H1 (cell line): ENCODE measurements around the gene RTKN2. TPM values are rescaled to one million over a fixed set of nuclear protein-coding genes. Genes with fewer than 3 reads are reported as not detected.
A peak's percentile ranks its signal among the peaks of the same experiment; 100 is the strongest.

ENCODE experiments used
- CTCF ChIA-PET: fragments of 300-600 bp; sonication (Branson Sonifier 250); formaldehyde crosslinking; loops from one replicate; lab custom pipeline; 2021; ENCODE audit not compliant: partially characterized antibody; lab: Charles Lee
- POLR2A ChIA-PET: fragments of 300-600 bp; sonication (Branson Sonifier 250); formaldehyde crosslinking; loops from one replicate; lab custom pipeline; 2021; ENCODE audit warnings: inconsistent platforms; ENCODE audit not compliant: partially characterized antibody; lab: Charles Lee
- DNase-seq, 2 experiments: peaks; one replicate each; pipeline versions ENCODE4 v3.0.0 to v3.0.0-alpha.2; 2010 to 2022; ENCODE audit warnings: low spot score in 2 of 2, low read depth in 1 of 2, mixed read lengths in 1 of 2
- FAIRE-seq: peaks from 2 replicates; lab custom pipeline; 2011; peaks lifted over from hg19 to GRCh38; lab: Jason Lieb, UNC
- H2AFZ ChIP-seq: 2 replicates; pipeline ENCODE4 v1.8.1; 2012; ENCODE audit warnings: low read length, inconsistent platforms
- H2AK5ac ChIP-seq: 2 replicates; pipeline ENCODE4 v1.6.1; 2013; ENCODE audit warnings: low read depth, low read length
- H2BK120ac ChIP-seq: replicated peaks from 2 replicates; pipeline ENCODE3; 2013; ENCODE audit warnings: low read depth, low read length, inconsistent platforms
- H2BK12ac ChIP-seq: 2 replicates; pipeline ENCODE4 v1.6.1; 2013; ENCODE audit warnings: low read depth, low read length
- H2BK15ac ChIP-seq: 2 replicates; pipeline ENCODE4 v1.6.1; 2013; ENCODE audit warnings: low read length
- H2BK20ac ChIP-seq: 2 replicates; pipeline ENCODE4 v1.6.1; 2013; ENCODE audit warnings: low read length
- H2BK5ac ChIP-seq: 2 replicates; pipeline ENCODE4 v1.6.1; 2013; ENCODE audit warnings: low read depth, low read length
- H3K14ac ChIP-seq: 2 replicates; pipeline ENCODE4 v1.6.1; 2013; ENCODE audit warnings: inconsistent platforms; ENCODE audit not compliant: insufficient read length
- H3K18ac ChIP-seq: 2 replicates; pipeline ENCODE4 v1.6.1; 2013; ENCODE audit warnings: low read length; ENCODE audit errors: extremely low read depth
- H3K23ac ChIP-seq: 2 replicates; pipeline ENCODE4 v1.6.1; 2013; ENCODE audit warnings: inconsistent platforms; ENCODE audit not compliant: insufficient read length
- H3K23me2 ChIP-seq: 2 replicates; pipeline ENCODE4 v1.6.1; 2013; ENCODE audit warnings: low read depth, low read length
- H3K27ac ChIP-seq: 2 replicates; pipeline ENCODE4 v1.6.1; 2011; ENCODE audit warnings: low read depth, low read length, inconsistent platforms
- H3K27me3 ChIP-seq, 4 experiments: replicated peaks in 1 of 4; 1 replicate in 1 of 4; 2 replicates in 3 of 4; pipeline versions ENCODE4 v1.6.1 to v1.8.1; 2011 to 2013; ENCODE audit warnings: low read length in 3 of 4, mild to moderate bottlenecking in 3 of 4, inconsistent platforms in 2 of 4, mixed read lengths in 2 of 4, moderate library complexity in 1 of 4; ENCODE audit not compliant: control insufficient read depth in 3 of 4, insufficient read depth in 3 of 4; ENCODE audit errors: extremely low read depth in 1 of 4
- H3K36me3 ChIP-seq, 4 experiments: 2 replicates each; pipeline versions ENCODE4 v1.6.1 to v1.8.1; 2011 to 2013; ENCODE audit warnings: mild to moderate bottlenecking in 4 of 4, low read length in 3 of 4, moderate library complexity in 2 of 4, control low read depth in 1 of 4, inconsistent platforms in 1 of 4; ENCODE audit not compliant: insufficient read depth in 4 of 4, control insufficient read depth in 2 of 4
- H3K4ac ChIP-seq: replicated peaks from 2 replicates; pipeline ENCODE3; 2013; ENCODE audit warnings: low read length, low read depth, mixed read lengths, inconsistent platforms; ENCODE audit not compliant: insufficient read length
- H3K4me1 ChIP-seq, 4 experiments: replicated peaks in 1 of 4; 1 replicate in 1 of 4; 2 replicates in 3 of 4; pipeline versions ENCODE4 v1.6.1 to v1.8.1; 2011 to 2013; ENCODE audit warnings: low read length in 3 of 4, inconsistent platforms in 2 of 4, mixed read lengths in 1 of 4; ENCODE audit not compliant: insufficient read depth in 4 of 4, control insufficient read depth in 3 of 4
- H3K4me2 ChIP-seq, 2 experiments: 2 replicates each; pipeline versions ENCODE4 v1.6.1 to v1.8.1; 2011 to 2013; ENCODE audit warnings: low read depth in 2 of 2, low read length in 2 of 2, control low read depth in 1 of 2, inconsistent platforms in 1 of 2, mild to moderate bottlenecking in 1 of 2; ENCODE audit not compliant: insufficient read depth in 1 of 2
- H3K4me3 ChIP-seq, 4 experiments: fragments of 200-600, 300-600 bp in 1 of 4; sonication (generic), shearing (Covaris generic), sonication (Bioruptor Twin) in 1 of 4; 2 replicates each; pipeline versions ENCODE4 v1.5.1 to v1.8.1; 2011 to 2016; ENCODE audit warnings: low read length in 4 of 4, low read depth in 3 of 4, control low read depth in 2 of 4, inconsistent platforms in 2 of 4, mild to moderate bottlenecking in 2 of 4, mixed read lengths in 1 of 4, moderate library complexity in 1 of 4; ENCODE audit not compliant: insufficient read depth in 2 of 4; ENCODE audit errors: extremely low read depth in 1 of 4
- H3K56ac ChIP-seq: replicated peaks from 2 replicates; pipeline ENCODE3; 2013; ENCODE audit warnings: low read depth, mild to moderate bottlenecking, mixed read lengths, low read length, inconsistent platforms; ENCODE audit not compliant: insufficient read length
- H3K79me1 ChIP-seq: 2 replicates; pipeline ENCODE4 v1.6.1; 2013; ENCODE audit warnings: low read depth, low read length, control low read depth
- H3K79me2 ChIP-seq, 2 experiments: 2 replicates each; pipeline versions ENCODE4 v1.6.1 to v1.8.1; 2012 to 2013; ENCODE audit warnings: low read length in 2 of 2, mild to moderate bottlenecking in 2 of 2, inconsistent platforms in 1 of 2; ENCODE audit not compliant: insufficient read depth in 2 of 2, control insufficient read depth in 1 of 2
- H3K9ac ChIP-seq, 4 experiments: replicated peaks in 1 of 4; 1 replicate in 1 of 4; 2 replicates in 3 of 4; pipeline versions ENCODE4 v1.6.1 to v1.8.1; 2011 to 2013; ENCODE audit warnings: low read depth in 3 of 4, low read length in 3 of 4, control low read depth in 2 of 4, mild to moderate bottlenecking in 2 of 4, moderate library complexity in 2 of 4, inconsistent platforms in 1 of 4; ENCODE audit errors: extremely low read depth in 1 of 4
- H3K9me3 ChIP-seq, 2 experiments: 2 replicates each; pipeline versions ENCODE4 v1.6.1 to v1.8.1; 2012 to 2013; ENCODE audit warnings: mild to moderate bottlenecking in 2 of 2, moderate library complexity in 2 of 2, control low read depth in 1 of 2, inconsistent platforms in 1 of 2, low read depth in 1 of 2, low read length in 1 of 2, mixed read lengths in 1 of 2; ENCODE audit not compliant: insufficient read depth in 2 of 2
- H4K20me1 ChIP-seq, 2 experiments: replicated peaks in 1 of 2; 2 replicates each; pipeline versions ENCODE3 to v1.8.1; 2011 to 2013; ENCODE audit warnings: inconsistent platforms in 2 of 2, low read length in 2 of 2, mild to moderate bottlenecking in 1 of 2; ENCODE audit not compliant: insufficient read depth in 2 of 2, control insufficient read depth in 1 of 2
- H4K5ac ChIP-seq: 2 replicates; pipeline ENCODE4 v1.6.1; 2013; ENCODE audit warnings: low read length, low read depth, mixed read lengths, inconsistent platforms; ENCODE audit not compliant: insufficient read length
- H4K8ac ChIP-seq: 2 replicates; pipeline ENCODE4 v1.8.0; 2013; ENCODE audit warnings: mild to moderate bottlenecking, moderate library complexity, low read length, inconsistent platforms; ENCODE audit not compliant: insufficient read depth; ENCODE audit errors: extremely low read depth
- H4K91ac ChIP-seq: replicated peaks from 2 replicates; pipeline ENCODE3; 2013; ENCODE audit warnings: low read length, mixed read lengths, inconsistent platforms; ENCODE audit not compliant: insufficient read length
- CBX8 ChIP-seq: fragments of 300-800, 300-1000 bp; sonication (generic); IDR thresholded peaks from 2 replicates; pipeline ENCODE4 v1.7.1; 2016; ENCODE audit warnings: low read depth, low read length, borderline replicate concordance
- CHD2 ChIP-seq: IDR thresholded peaks from 2 replicates; pipeline ENCODE4 v1.6.1; 2012; ENCODE audit warnings: low read length, improper control_type of control experiment
- CREB1 ChIP-seq: IDR thresholded peaks from 2 replicates; pipeline ENCODE4 v1.6.1; 2012; ENCODE audit warnings: inconsistent platforms
- EP300 ChIP-seq, 2 experiments: IDR thresholded peaks; 1 replicate in 1 of 2; 2 replicates in 1 of 2; pipeline ENCODE4 v1.6.1; 2011 to 2012; ENCODE audit warnings: low read depth in 2 of 2, low read length in 2 of 2, mild to moderate bottlenecking in 2 of 2, borderline replicate concordance in 1 of 2, inconsistent platforms in 1 of 2, moderate library complexity in 1 of 2
- HDAC2 ChIP-seq, 2 experiments: fragments of 300-600 bp in 1 of 2; sonication (generic) in 1 of 2; IDR thresholded peaks; 2 replicates each; pipeline ENCODE4 v1.6.1; 2011 to 2012; ENCODE audit warnings: low read depth in 2 of 2, low read length in 2 of 2, mild to moderate bottlenecking in 2 of 2, moderate library complexity in 2 of 2, borderline replicate concordance in 1 of 2, inconsistent platforms in 1 of 2
- POLR2A ChIP-seq, 2 experiments: IDR thresholded peaks; 1 replicate in 1 of 2; 2 replicates in 1 of 2; pipeline ENCODE4 v1.6.1; 2011; ENCODE audit warnings: low read depth in 2 of 2, low read length in 2 of 2, mild to moderate bottlenecking in 2 of 2; ENCODE audit errors: control extremely low read depth in 1 of 2
- RAD21 ChIP-seq, 2 experiments: IDR thresholded peaks in 1 of 2; conservative IDR thresholded peaks in 1 of 2; 2 replicates each; pipeline ENCODE4 v1.6.1; 2011; ENCODE audit warnings: low read depth in 2 of 2, low read length in 2 of 2, improper control_type of control experiment in 1 of 2, inconsistent platforms in 1 of 2, mild to moderate bottlenecking in 1 of 2, moderate library complexity in 1 of 2
- TEAD4 ChIP-seq: IDR thresholded peaks from 2 replicates; pipeline ENCODE4 v1.6.1; 2012; ENCODE audit warnings: low read depth, low read length, inconsistent platforms, mixed read lengths
- WGBS, 2 experiments: shearing (Covaris generic) in 1 of 2; methylation state at CpG; one replicate each; pipeline versions ENCODE4 v1.1.6 to v1.1.7; 2013 to 2015; ENCODE audit warnings: low lambda C conversion rate in 2 of 2, mixed read lengths in 2 of 2, inconsistent platforms in 1 of 2, low coverage in 1 of 2, missing lambda C conversion rate in 1 of 2; ENCODE audit not compliant: insufficient replicate concordance in 2 of 2, insufficient coverage in 1 of 2, insufficient read length in 1 of 2; ENCODE audit errors: extremely low coverage in 1 of 2, missing lambda C conversion rate in 1 of 2; 5-methylcytosine and 5-hydroxymethylcytosine counted together
- polyA plus RNA-seq, 7 experiments: library from polyadenylated mRNA; depleted of rRNA in 3 of 7; stranded (reverse) in 5 of 7; unstranded in 2 of 7; fragments of >200 nt in 5 of 7; fragments of 200-250 nt in 2 of 7; gene quantifications; 1 replicate in 5 of 7; 2 replicates in 1 of 7; 4 replicates in 1 of 7; pipeline versions ENCODE4 v1.2.1 to v1.2.3, GENCODE V29; 2011 to 2013; ENCODE audit warnings: missing spikeins in 2 of 7, mixed read lengths in 2 of 7
- total RNA-seq: library from RNA; stranded (reverse); fragmentation: NEBNext Ultra II Directional; extraction: Animal tissue kit (Norgen Biotek cat#: 25700); gene quantifications from 2 replicates; pipeline ENCODE4 v1.2.1, GENCODE V29; 2021

Gene RTKN2
- total and polyA plus RNA-seq, 2 of the 8 experiments (the other 6 are each of a cell fraction or from before 2014, with no cell fraction given): 5.1 to 24.6 TPM

GRCh38 chr10:62264702-62265436, 3.8 kb downstream of the RTKN2 start:
- WGBS, 2 experiments: 8 to 100% methylated on average over 1 of the region's 1 CpG
- Histone ChIP-seq H3K4me2 (peak overlapping the region in 1 of 2 experiments; percentile 37; a peak in 1 of 4 replicates), H3K79me1 (peaks cover 3% of the 10 kb centered on the region; the same call in 1 of the 2 replicates), H3K9me3 (no peaks in the 10 kb centered on the region), H3K4ac (no peak overlapping the region), H3K9ac (no peak overlapping the region), H3K18ac (no peak overlapping the region), H3K4me1 (peaks cover 0 to 4% (median 2%) of the 10 kb centered on the region in 4 experiments; a peak in 3 of 7 replicates), H3K36me3 (peaks cover 0 to 15% (median 4%) of the 10 kb centered on the region in 4 experiments; a peak in 4 of 8 replicates), H2BK12ac (no peak overlapping the region), H3K27me3 (no peaks in the 10 kb centered on the region; a peak in 1 of 7 replicates), H3K4me3 (no peak overlapping the region), H3K79me2 (peaks cover 4 to 68% of the 10 kb centered on the region in 2 experiments; a peak in 3 of 4 replicates), H4K5ac (no peak overlapping the region), H3K14ac (no peak overlapping the region), H2AK5ac (no peak overlapping the region), H3K23ac (no peak overlapping the region), H4K8ac (no peak overlapping the region), H4K20me1 (peaks cover 0 to 1% of the 10 kb centered on the region in 2 experiments), H3K56ac (no peak overlapping the region), H2BK20ac (no peak overlapping the region), H2AFZ (no peak overlapping the region), H3K23me2 (peaks cover 4% of the 10 kb centered on the region), H3K27ac (no peak overlapping the region), H2BK15ac (no peak overlapping the region), H4K91ac (no peak overlapping the region), H2BK5ac (no peak overlapping the region), H2BK120ac (no peak overlapping the region)
- FAIRE-seq: peak; percentile 85
- DNase-seq: peak in 1 of 2 experiments; percentile 34
- POLR2A ChIA-PET: interaction anchor here (1.0 kb wide), 1 partner anchor 9 kb away, joined by 3 read pairs; no protein-coding TSS in a partner anchor
- CTCF ChIA-PET: interaction anchor here (0.6 to 3.3 kb wide), 39 partner anchors 8 to 492 kb away, joined by 3 to 14 read pairs (median 4); partner anchors contain the start of gene ARID5B
- TF ChIP-seq HDAC2 (IDR thresholded peaks at IDR 0.05; ENCODE audit: borderline replicate concordance in 1 of 2, low read depth in 2 of 2, low read length in 2 of 2) (no peak), CREB1 (no peak), RAD21 (IDR thresholded peaks at IDR 0.05 in 1 of 2, conservative IDR thresholded peaks at IDR 0.05 in 1 of 2; ENCODE audit: low read depth in 2 of 2, low read length in 2 of 2) (peak; percentile 30 to 47; a peak in 3 of 4 replicates), TEAD4 (0 out of 2 replicates have a peak, but pooled peaks have one; percentile 57), CBX8 (no peak), POLR2A (IDR thresholded peaks at IDR 0.05; ENCODE audit: control extremely low read depth in 1 of 2, low read depth in 2 of 2, low read length in 2 of 2) (no peak), EP300 (IDR thresholded peaks at IDR 0.05; ENCODE audit: borderline replicate concordance in 1 of 2, low read depth in 2 of 2, low read length in 2 of 2) (no peak), CHD2 (no peak)
